ENCODE results near the gene TNK2. TPM values are rescaled to one million over a fixed set of nuclear protein-coding genes. Genes with fewer than 3 reads are reported as not detected.

Gene TNK2
- total and polyA plus RNA-seq, 2 of the 8 experiments (the other 6 are each of a cell fraction or from before 2014, with no cell fraction given) = 10.4 to 33.9 TPM

GRCh38 chr3:195916291-195916690 lies 7.9 kb upstream of the TNK2 start:
- H3K23me2 ChIP-seq (ENCODE audit: low read depth, low read length) = 0 out of 2 replicates have a peak, but pooled peaks cover 3% of the 10 kb centered on the region
- WGBS, 2 experiments (ENCODE audit: extremely low coverage in 1 of 2, insufficient coverage in 1 of 2, insufficient read length in 1 of 2, insufficient replicate concordance in 2 of 2, low coverage in 1 of 2, low lambda C conversion rate in 2 of 2, missing lambda C conversion rate in 1 of 2) = 91% methylated on average over 6 of the region's 6 CpGs; no CpG with 5 or more reads in 1 of the 2 experiments

More at GRCh38 chr3:195916291-195916690, 7.9 kb upstream of the TNK2 start:
- Histone ChIP-seq H3K4ac (replicated peaks; ENCODE audit: insufficient read length, low read depth, low read length) (no peak overlapping the region), H2BK20ac (ENCODE audit: low read length) (peak overlapping the region; percentile 61; the same call in 1 of the 2 replicates), H3K79me1 (ENCODE audit: low read depth, low read length) (no peaks in the 10 kb centered on the region), H4K5ac (ENCODE audit: insufficient read length, low read depth, low read length) (no peak overlapping the region), H4K91ac (replicated peaks; ENCODE audit: insufficient read length, low read length) (no peak overlapping the region), H3K9me3 (ENCODE audit: insufficient read depth in 2 of 2, low read depth in 1 of 2, low read length in 1 of 2) (no peaks in the 10 kb centered on the region), H3K27ac (ENCODE audit: low read depth, low read length) (no peak overlapping the region), H2AFZ (ENCODE audit: low read length) (no peak overlapping the region), H4K20me1 (replicated peaks in 1 of 2; ENCODE audit: control insufficient read depth in 1 of 2, insufficient read depth in 2 of 2, low read length in 2 of 2) (no peaks in the 10 kb centered on the region), H2BK5ac (ENCODE audit: low read depth, low read length) (no peak overlapping the region), H3K36me3 (ENCODE audit: control insufficient read depth in 2 of 4, insufficient read depth in 4 of 4, low read length in 3 of 4) (no peaks in the 10 kb centered on the region), H3K23ac (ENCODE audit: insufficient read length) (no peak overlapping the region), H3K9ac (replicated peaks in 1 of 4; ENCODE audit: extremely low read depth in 1 of 4, low read depth in 3 of 4, low read length in 3 of 4) (no peak overlapping the region), H3K56ac (replicated peaks; ENCODE audit: insufficient read length, low read depth, low read length) (no peak overlapping the region), H3K18ac (ENCODE audit: extremely low read depth, low read length) (no peak overlapping the region), H2AK5ac (ENCODE audit: low read depth, low read length) (0 out of 2 replicates have a peak overlapping the region, but pooled peaks have one; percentile 13), H4K8ac (ENCODE audit: extremely low read depth, insufficient read depth, low read length) (no peak overlapping the region), H3K4me2 (ENCODE audit: insufficient read depth in 1 of 2, low read depth in 2 of 2, low read length in 2 of 2) (no peak overlapping the region), H3K14ac (ENCODE audit: insufficient read length) (no peak overlapping the region), H2BK15ac (ENCODE audit: low read length) (no peak overlapping the region), H3K27me3 (replicated peaks in 1 of 4; ENCODE audit: control insufficient read depth in 3 of 4, extremely low read depth in 1 of 4, insufficient read depth in 3 of 4, low read length in 3 of 4) (peaks cover 0 to 4% (median 2%) of the 10 kb centered on the region in 4 experiments; a peak in 4 of 7 replicates), H3K4me1 (replicated peaks in 1 of 4; ENCODE audit: control insufficient read depth in 3 of 4, insufficient read depth in 4 of 4, low read length in 3 of 4) (peaks cover 0 to 8% (median 5%) of the 10 kb centered on the region in 4 experiments; a peak in 5 of 7 replicates), H2BK12ac (ENCODE audit: low read depth, low read length) (peak overlapping the region; percentile 80; the same call in 1 of the 2 replicates), H3K4me3 (ENCODE audit: extremely low read depth in 1 of 4, insufficient read depth in 2 of 4, low read depth in 3 of 4, low read length in 4 of 4) (no peak overlapping the region), H3K79me2 (ENCODE audit: control insufficient read depth in 1 of 2, insufficient read depth in 2 of 2, low read length in 2 of 2) (no peaks in the 10 kb centered on the region), H2BK120ac (replicated peaks; ENCODE audit: low read depth, low read length) (no peak overlapping the region)
- CTCF ChIA-PET (ENCODE audit: partially characterized antibody) = interaction anchor here (1.2 to 6.4 kb wide), 12 partner anchors 9 to 66 kb away, joined by 3 to 59 read pairs (median 10); no protein-coding TSS in a partner anchor
- DNase-seq (ENCODE audit: low read depth in 1 of 2, low spot score in 2 of 2) (no peak), FAIRE-seq (no peak)
- TF ChIP-seq SRF (IDR thresholded peaks at IDR 0.05; ENCODE audit: low read depth, low read length) = no peak
- TF ChIP-seq PHF8 (conservative IDR thresholded peaks at IDR 0.05; ENCODE audit: low read depth, low read length) = no peak
- TF ChIP-seq EZH2 (IDR thresholded peaks at IDR 0.05; ENCODE audit: low read depth, low read length, severe bottlenecking) = no peak
- no peak for TF ChIP-seq JUND (IDR thresholded peaks at IDR 0.05; ENCODE audit: low read length)
- no peak for TF ChIP-seq RXRA (IDR thresholded peaks at IDR 0.05; ENCODE audit: insufficient read depth, low read depth, low read length)
- TF ChIP-seq JUN (IDR thresholded peaks at IDR 0.05; ENCODE audit: low read depth, low read length) = no peak
- POLR2A ChIA-PET (ENCODE audit: partially characterized antibody) = no interaction called here
